HEK293 (cell line): ENCODE measurements around the gene CPNE5.

Source experiments
- CTCF ChIA-PET: fragments of 350-600 bp; formaldehyde crosslinking; extraction: SDS; loops from one replicate; lab custom pipeline; 2021; ENCODE audit warnings: antibody characterized with exemption; lab: Yijun Ruan, JAX
- POLR2A ChIA-PET: fragments of 300-600 bp; formaldehyde crosslinking; extraction: SDS; loops from one replicate; lab custom pipeline; 2020; ENCODE audit warnings: antibody characterized with exemption, inconsistent platforms; lab: Yijun Ruan, JAX
- H3K27ac ChIP-seq: fragments of 200-500 bp; sonication (Bioruptor generic); 2 replicates; pipeline ENCODE4 v1.5.1; 2014; ENCODE audit warnings: low read depth, low read length, control low read depth, inconsistent platforms; ENCODE audit errors: extremely low read depth
- H3K36me3 ChIP-seq, 2 experiments: fragments of 200-500 bp in 1 of 2; sonication (Bioruptor generic) in 1 of 2; 1 replicate in 1 of 2; 2 replicates in 1 of 2; pipeline ENCODE4 v1.5.1; 2014 to 2017; ENCODE audit warnings: inconsistent platforms in 2 of 2, low read length in 2 of 2; ENCODE audit not compliant: control insufficient read depth in 2 of 2, insufficient read depth in 1 of 2
- H3K4me1 ChIP-seq: fragments of 200-500 bp; sonication (Bioruptor generic); 2 replicates; pipeline ENCODE4 v1.5.1; 2014; ENCODE audit warnings: mild to moderate bottlenecking, low read length, inconsistent platforms; ENCODE audit not compliant: control insufficient read depth, insufficient read depth
- H3K4me3 ChIP-seq: 2 replicates; pipeline ENCODE4 v1.5.1; 2011; ENCODE audit warnings: low read depth, mild to moderate bottlenecking, control low read depth, low read length, moderate library complexity
- H3K9me3 ChIP-seq: fragments of 200-500 bp; sonication (Bioruptor generic); 2 replicates; pipeline ENCODE4 v1.5.1; 2014; ENCODE audit warnings: low read depth, low read length, inconsistent platforms; ENCODE audit not compliant: control insufficient read depth, insufficient read depth
- GLIS1 ChIP-seq: fragments of 450-650 bp; formaldehyde crosslinking; IDR thresholded peaks from 2 replicates; pipeline ENCODE4 v1.5.1; 2016; ENCODE audit warnings: missing biosample characterization, missing genetic modification characterization
- KLF10 ChIP-seq: fragments of 450-650 bp; IDR thresholded peaks from 2 replicates; pipeline ENCODE4 v1.5.1; 2018; ENCODE audit warnings: missing biosample characterization, mild to moderate bottlenecking, missing genetic modification characterization
- MYNN ChIP-seq: fragments of 450-650 bp; formaldehyde crosslinking; IDR thresholded peaks from 2 replicates; pipeline ENCODE4 v1.5.1; 2016; ENCODE audit warnings: missing biosample characterization, missing genetic modification characterization, borderline replicate concordance
- PRDM1 ChIP-seq: fragments of 450-650 bp; formaldehyde crosslinking; IDR thresholded peaks from 2 replicates; pipeline ENCODE4; 2016; ENCODE audit warnings: missing biosample characterization, missing genetic modification characterization
- SP2 ChIP-seq: fragments of 450-650 bp; formaldehyde crosslinking; IDR thresholded peaks from 2 replicates; pipeline ENCODE4 v1.5.1; 2016; ENCODE audit warnings: missing biosample characterization, missing genetic modification characterization
- ZBTB21 ChIP-seq: fragments of 450-650 bp; formaldehyde crosslinking; IDR thresholded peaks from 2 replicates; pipeline ENCODE4 v1.5.1; 2017; ENCODE audit warnings: missing biosample characterization, missing genetic modification characterization
- ZBTB7A ChIP-seq: fragments of 450-650 bp; formaldehyde crosslinking; IDR thresholded peaks from 2 replicates; pipeline ENCODE4 v1.5.1; 2016; ENCODE audit warnings: low read depth, missing biosample characterization, missing genetic modification characterization
- ZBTB8A ChIP-seq: fragments of 450-650 bp; formaldehyde crosslinking; IDR thresholded peaks from 2 replicates; pipeline ENCODE4 v1.5.1; 2016; ENCODE audit warnings: missing biosample characterization, missing genetic modification characterization
- ZIC2 ChIP-seq: fragments of 450-650 bp; formaldehyde crosslinking; IDR thresholded peaks from 2 replicates; pipeline ENCODE4 v1.5.1; 2016; ENCODE audit warnings: missing biosample characterization, missing genetic modification characterization
- ZNF10 ChIP-seq: fragments of 450-650 bp; formaldehyde crosslinking; IDR thresholded peaks from 2 replicates; pipeline ENCODE4 v1.5.1; 2017; ENCODE audit warnings: missing biosample characterization, missing genetic modification characterization
- ZNF121 ChIP-seq: fragments of 450-650 bp; formaldehyde crosslinking; IDR thresholded peaks from 2 replicates; pipeline ENCODE4 v1.5.1; 2016; ENCODE audit warnings: missing biosample characterization, missing genetic modification characterization
- ZNF214 ChIP-seq: fragments of 450-650 bp; formaldehyde crosslinking; IDR thresholded peaks from 2 replicates; pipeline ENCODE4 v1.5.1; 2017; ENCODE audit warnings: missing biosample characterization, mild to moderate bottlenecking, missing genetic modification characterization, borderline replicate concordance
- ZNF350 ChIP-seq: fragments of 450-650 bp; formaldehyde crosslinking; IDR thresholded peaks from 2 replicates; pipeline ENCODE4 v1.5.0; 2017; ENCODE audit warnings: missing biosample characterization, mild to moderate bottlenecking, missing genetic modification characterization
- ZNF354C ChIP-seq: fragments of 450-650 bp; formaldehyde crosslinking; IDR thresholded peaks from 2 replicates; pipeline ENCODE4 v1.5.1; 2016; ENCODE audit warnings: missing biosample characterization, missing genetic modification characterization, low read depth, borderline replicate concordance
- ZNF391 ChIP-seq: fragments of 450-650 bp; formaldehyde crosslinking; IDR thresholded peaks from 2 replicates; pipeline ENCODE4 v1.5.1; 2016; ENCODE audit warnings: low read depth, missing biosample characterization, missing genetic modification characterization, borderline replicate concordance
- ZNF560 ChIP-seq: fragments of 450-650 bp; formaldehyde crosslinking; IDR thresholded peaks from 2 replicates; pipeline ENCODE4 v1.5.1; 2017; ENCODE audit warnings: missing biosample characterization, missing genetic modification characterization, borderline replicate concordance
- ZNF664 ChIP-seq: fragments of 450-650 bp; formaldehyde crosslinking; IDR thresholded peaks from 2 replicates; pipeline ENCODE4 v1.5.1; 2016; ENCODE audit warnings: missing biosample characterization, missing genetic modification characterization
- ZNF692 ChIP-seq: fragments of 450-650 bp; formaldehyde crosslinking; IDR thresholded peaks from 2 replicates; pipeline ENCODE4 v1.5.1; 2016; ENCODE audit warnings: missing biosample characterization, missing genetic modification characterization
- ZNF768 ChIP-seq: fragments of 450-650 bp; formaldehyde crosslinking; IDR thresholded peaks from 2 replicates; pipeline ENCODE4 v1.5.1; 2018; ENCODE audit warnings: missing biosample characterization, mild to moderate bottlenecking, missing genetic modification characterization
- ZSCAN23 ChIP-seq: fragments of 450-650 bp; formaldehyde crosslinking; IDR thresholded peaks from 2 replicates; pipeline ENCODE4 v1.5.1; 2016; ENCODE audit warnings: missing biosample characterization, missing genetic modification characterization
- TF ChIP-seq, protein P1 (sequence below): fragments of 450-650 bp; formaldehyde crosslinking; IDR thresholded peaks from 2 replicates; pipeline ENCODE4 v1.5.1; 2016; ENCODE audit warnings: missing biosample characterization, missing genetic modification characterization
- TF ChIP-seq, protein P2 (sequence below): fragments of 450-650 bp; formaldehyde crosslinking; IDR thresholded peaks from 2 replicates; pipeline ENCODE4 v1.5.1; 2017; ENCODE audit warnings: missing biosample characterization, missing genetic modification characterization
- TF ChIP-seq, protein P3 (sequence below): fragments of 450-650 bp; formaldehyde crosslinking; IDR thresholded peaks from 2 replicates; pipeline ENCODE4 v1.5.1; 2017; ENCODE audit warnings: missing biosample characterization, missing genetic modification characterization
- TF ChIP-seq, protein P4 (sequence below): fragments of 450-650 bp; formaldehyde crosslinking; IDR thresholded peaks from 2 replicates; pipeline ENCODE4 v1.5.1; 2016; ENCODE audit warnings: missing biosample characterization, missing genetic modification characterization

Gene CPNE5

DNA sequence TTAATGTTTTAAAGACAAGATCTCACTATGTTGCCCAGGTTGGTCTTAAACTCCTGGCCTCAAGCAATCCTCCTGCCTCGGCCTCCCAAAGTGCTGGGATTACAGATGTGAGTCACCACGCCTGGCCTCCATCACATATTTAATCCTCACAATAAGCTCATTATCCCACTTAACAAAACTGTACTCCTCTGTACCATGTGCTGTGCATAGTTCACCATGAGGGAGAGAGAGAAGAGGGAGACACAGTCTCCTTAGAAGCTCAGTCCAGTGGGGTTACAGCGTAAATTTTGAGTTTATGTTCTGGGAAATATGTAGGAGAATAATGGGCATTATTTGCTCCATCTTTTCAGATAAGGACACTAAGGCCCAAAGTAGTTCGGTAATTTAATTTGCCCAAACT lies 7.9 kb upstream of the CPNE5 start:
- peaks cover 0 to 5% of the 10 kb centered on the region in 2 experiments; a peak in 1 of 3 replicates for H3K36me3 ChIP-seq
- no peak overlapping the region for H3K27ac ChIP-seq
- TF ChIP-seq, protein P1, sequence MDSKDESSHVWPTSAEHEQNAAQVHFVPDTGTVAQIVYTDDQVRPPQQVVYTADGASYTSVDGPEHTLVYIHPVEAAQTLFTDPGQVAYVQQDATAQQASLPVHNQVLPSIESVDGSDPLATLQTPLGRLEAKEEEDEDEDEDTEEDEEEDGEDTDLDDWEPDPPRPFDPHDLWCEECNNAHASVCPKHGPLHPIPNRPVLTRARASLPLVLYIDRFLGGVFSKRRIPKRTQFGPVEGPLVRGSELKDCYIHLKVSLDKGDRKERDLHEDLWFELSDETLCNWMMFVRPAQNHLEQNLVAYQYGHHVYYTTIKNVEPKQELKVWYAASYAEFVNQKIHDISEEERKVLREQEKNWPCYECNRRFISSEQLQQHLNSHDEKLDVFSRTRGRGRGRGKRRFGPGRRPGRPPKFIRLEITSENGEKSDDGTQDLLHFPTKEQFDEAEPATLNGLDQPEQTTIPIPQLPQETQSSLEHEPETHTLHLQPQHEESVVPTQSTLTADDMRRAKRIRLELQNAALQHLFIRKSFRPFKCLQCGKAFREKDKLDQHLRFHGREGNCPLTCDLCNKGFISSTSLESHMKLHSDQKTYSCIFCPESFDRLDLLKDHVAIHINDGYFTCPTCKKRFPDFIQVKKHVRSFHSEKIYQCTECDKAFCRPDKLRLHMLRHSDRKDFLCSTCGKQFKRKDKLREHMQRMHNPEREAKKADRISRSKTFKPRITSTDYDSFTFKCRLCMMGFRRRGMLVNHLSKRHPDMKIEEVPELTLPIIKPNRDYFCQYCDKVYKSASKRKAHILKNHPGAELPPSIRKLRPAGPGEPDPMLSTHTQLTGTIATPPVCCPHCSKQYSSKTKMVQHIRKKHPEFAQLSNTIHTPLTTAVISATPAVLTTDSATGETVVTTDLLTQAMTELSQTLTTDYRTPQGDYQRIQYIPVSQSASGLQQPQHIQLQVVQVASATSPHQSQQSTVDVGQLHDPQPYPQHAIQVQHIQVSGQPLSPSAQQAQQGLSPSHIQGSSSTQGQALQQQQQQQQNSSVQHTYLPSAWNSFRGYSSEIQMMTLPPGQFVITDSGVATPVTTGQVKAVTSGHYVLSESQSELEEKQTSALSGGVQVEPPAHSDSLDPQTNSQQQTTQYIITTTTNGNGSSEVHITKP, result no peak
- TF ChIP-seq, protein P2, sequence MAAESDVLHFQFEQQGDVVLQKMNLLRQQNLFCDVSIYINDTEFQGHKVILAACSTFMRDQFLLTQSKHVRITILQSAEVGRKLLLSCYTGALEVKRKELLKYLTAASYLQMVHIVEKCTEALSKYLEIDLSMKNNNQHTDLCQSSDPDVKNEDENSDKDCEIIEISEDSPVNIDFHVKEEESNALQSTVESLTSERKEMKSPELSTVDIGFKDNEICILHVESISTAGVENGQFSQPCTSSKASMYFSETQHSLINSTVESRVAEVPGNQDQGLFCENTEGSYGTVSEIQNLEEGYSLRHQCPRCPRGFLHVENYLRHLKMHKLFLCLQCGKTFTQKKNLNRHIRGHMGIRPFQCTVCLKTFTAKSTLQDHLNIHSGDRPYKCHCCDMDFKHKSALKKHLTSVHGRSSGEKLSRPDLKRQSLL (tag by site-specific recombination), result no peak
- TF ChIP-seq, protein P3, sequence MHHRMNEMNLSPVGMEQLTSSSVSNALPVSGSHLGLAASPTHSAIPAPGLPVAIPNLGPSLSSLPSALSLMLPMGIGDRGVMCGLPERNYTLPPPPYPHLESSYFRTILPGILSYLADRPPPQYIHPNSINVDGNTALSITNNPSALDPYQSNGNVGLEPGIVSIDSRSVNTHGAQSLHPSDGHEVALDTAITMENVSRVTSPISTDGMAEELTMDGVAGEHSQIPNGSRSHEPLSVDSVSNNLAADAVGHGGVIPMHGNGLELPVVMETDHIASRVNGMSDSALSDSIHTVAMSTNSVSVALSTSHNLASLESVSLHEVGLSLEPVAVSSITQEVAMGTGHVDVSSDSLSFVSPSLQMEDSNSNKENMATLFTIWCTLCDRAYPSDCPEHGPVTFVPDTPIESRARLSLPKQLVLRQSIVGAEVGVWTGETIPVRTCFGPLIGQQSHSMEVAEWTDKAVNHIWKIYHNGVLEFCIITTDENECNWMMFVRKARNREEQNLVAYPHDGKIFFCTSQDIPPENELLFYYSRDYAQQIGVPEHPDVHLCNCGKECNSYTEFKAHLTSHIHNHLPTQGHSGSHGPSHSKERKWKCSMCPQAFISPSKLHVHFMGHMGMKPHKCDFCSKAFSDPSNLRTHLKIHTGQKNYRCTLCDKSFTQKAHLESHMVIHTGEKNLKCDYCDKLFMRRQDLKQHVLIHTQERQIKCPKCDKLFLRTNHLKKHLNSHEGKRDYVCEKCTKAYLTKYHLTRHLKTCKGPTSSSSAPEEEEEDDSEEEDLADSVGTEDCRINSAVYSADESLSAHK (tag by site-specific recombination), result no peak
- TF ChIP-seq PRDM1, result no peak
- TF ChIP-seq ZBTB7A (tag by site-specific recombination), result no peak
- TF ChIP-seq ZNF350 (tag by site-specific recombination), result no peak
- TF ChIP-seq GLIS1, result no peak
- no peak for TF ChIP-seq ZNF560 (tag by site-specific recombination)
- TF ChIP-seq ZBTB8A, result no peak
- no peak for TF ChIP-seq KLF10 (tag by site-specific recombination)
- CTCF ChIA-PET, result interaction anchor here (0.7 to 11.0 kb wide), 8 partner anchors 10 to 171 kb away, joined by 3 to 298 read pairs (median 8); partner anchors contain the start of genes C6orf89 and PPIL1
- H3K4me1 ChIP-seq, result no peaks in the 10 kb centered on the region; the same call in 1 of the 2 replicates
- H3K4me3 ChIP-seq, result no peak overlapping the region
- H3K9me3 ChIP-seq, result no peaks in the 10 kb centered on the region
- POLR2A ChIA-PET, result interaction anchor here (3.1 kb wide), 1 partner anchor 27 kb away, joined by 14 read pairs; the partner anchor contains the start of gene PPIL1

DNA sequence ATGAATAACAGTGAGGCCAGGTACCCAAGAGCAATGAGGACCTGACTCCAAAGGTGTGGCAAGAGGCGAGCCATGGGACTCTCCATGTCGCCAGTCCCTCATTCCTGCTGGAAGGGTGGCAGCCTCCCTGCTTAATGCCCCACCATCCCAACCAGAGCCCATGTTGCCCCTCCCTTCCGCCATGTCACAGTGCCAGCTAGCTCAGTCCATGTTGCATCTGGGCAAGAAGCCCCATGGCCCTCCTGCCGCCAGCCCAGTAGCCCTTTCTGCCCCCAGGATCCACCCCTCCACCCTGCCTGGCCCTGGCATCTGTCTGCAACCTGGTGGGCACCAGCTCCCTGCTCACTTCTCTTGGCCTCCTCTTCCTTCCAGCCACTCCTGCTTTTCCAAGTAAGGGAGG lies 6.0 kb upstream of the CPNE5 start:
- ChIA-PET POLR2A (no interaction called here), CTCF (interaction anchor here (2.1 to 11.0 kb wide), 2 partner anchors 13 to 76 kb away, joined by 4 to 298 read pairs; no protein-coding TSS in a partner anchor)
- Histone ChIP-seq H3K27ac (no peak overlapping the region), H3K4me3 (no peak overlapping the region), H3K9me3 (no peaks in the 10 kb centered on the region), H3K4me1 (no peaks in the 10 kb centered on the region; the same call in 1 of the 2 replicates), H3K36me3 (peaks cover 0 to 1% of the 10 kb centered on the region in 2 experiments; a peak in 1 of 3 replicates)
- no peak for TF ChIP-seq SP2 (tag by site-specific recombination)
- no peak for TF ChIP-seq ZNF10 (tag by site-specific recombination)
- no peak for TF ChIP-seq ZNF214 (tag by site-specific recombination)
- no peak for TF ChIP-seq ZNF664 (tag by site-specific recombination)
- no peak for TF ChIP-seq ZNF391 (tag by site-specific recombination)
- TF ChIP-seq ZBTB21, result no peak
- TF ChIP-seq ZSCAN23, result no peak
- TF ChIP-seq MYNN (tag by site-specific recombination), result no peak
- TF ChIP-seq, protein P4, sequence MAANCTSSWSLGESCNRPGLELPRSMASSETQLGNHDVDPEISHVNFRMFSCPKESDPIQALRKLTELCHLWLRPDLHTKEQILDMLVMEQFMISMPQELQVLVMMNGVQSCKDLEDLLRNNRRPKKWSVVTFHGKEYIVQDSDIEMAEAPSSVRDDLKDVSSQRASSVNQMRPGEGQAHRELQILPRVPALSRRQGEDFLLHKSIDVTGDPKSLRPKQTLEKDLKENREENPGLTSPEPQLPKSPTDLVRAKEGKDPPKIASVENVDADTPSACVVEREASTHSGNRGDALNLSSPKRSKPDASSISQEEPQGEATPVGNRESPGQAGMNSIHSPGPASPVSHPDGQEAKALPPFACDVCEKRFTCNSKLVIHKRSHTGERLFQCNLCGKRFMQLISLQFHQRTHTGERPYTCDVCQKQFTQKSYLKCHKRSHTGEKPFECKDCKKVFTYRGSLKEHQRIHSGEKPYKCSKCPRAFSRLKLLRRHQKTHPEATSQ (tag by site-specific recombination), result no peak
- no peak for TF ChIP-seq ZNF768 (tag by site-specific recombination)
- no peak for TF ChIP-seq ZIC2 (tag by site-specific recombination)
- TF ChIP-seq ZNF354C, result no peak
- TF ChIP-seq ZNF121 (tag by site-specific recombination), result no peak
- TF ChIP-seq ZNF692, result no peak
